ENCODE results near the gene GINS1.
A peak's percentile ranks its signal among the peaks of the same experiment; 100 is the strongest.

The GINS1 gene

DNA sequence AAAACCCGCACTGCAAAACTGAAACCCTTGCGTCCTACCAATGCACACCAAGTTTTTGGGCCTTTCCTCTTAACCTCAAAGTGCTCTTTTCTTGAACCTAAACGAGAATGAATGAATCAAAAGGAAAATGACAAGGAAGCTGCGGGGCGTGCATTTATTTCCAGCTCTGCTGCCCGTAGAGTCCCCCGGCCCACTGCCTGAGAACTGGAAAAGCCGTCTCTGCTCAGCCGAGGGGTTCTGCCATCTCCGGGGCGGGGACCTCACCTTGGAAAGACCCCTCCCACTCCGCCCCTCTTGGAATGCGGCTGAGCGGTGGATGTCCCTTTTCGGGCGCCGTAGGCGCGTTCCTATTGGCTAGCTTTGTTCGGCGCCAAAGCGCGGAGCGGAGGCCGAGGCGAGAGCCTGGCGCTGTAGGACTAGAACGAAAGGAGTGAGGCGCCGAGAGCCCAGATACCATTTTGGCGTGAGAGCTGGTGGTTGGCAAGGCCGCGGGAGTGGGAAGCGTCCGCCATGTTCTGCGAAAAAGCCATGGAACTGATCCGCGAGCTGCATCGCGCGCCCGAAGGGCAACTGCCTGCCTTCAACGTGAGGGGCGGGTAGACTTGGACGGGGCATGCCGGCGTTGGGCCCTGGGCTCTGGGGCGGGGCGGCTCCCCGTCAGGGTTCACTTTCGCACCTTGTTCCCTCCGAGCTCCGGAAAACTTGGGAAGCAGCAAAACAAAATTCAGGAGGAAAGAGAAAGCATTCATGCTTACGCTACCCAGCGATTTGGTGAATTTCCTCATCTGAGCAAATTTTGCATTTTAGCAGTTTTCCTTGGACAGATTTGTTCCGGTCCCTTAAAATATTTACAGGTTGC lies at the start of gene GINS1:
Gene GINS1 (plus strand): TSS at position 363 of the 859 bp plus-strand sequence. CDS start 148 bp downstream, at position 511.
- H3K9me3 ChIP-seq = peaks cover 7% of the 10 kb centered on the region
- H3K36me3 ChIP-seq = no peaks in the 10 kb centered on the region
- no peak within 1 kb of the TSS for H3K27ac ChIP-seq
- TF ChIP-seq, protein P1, sequence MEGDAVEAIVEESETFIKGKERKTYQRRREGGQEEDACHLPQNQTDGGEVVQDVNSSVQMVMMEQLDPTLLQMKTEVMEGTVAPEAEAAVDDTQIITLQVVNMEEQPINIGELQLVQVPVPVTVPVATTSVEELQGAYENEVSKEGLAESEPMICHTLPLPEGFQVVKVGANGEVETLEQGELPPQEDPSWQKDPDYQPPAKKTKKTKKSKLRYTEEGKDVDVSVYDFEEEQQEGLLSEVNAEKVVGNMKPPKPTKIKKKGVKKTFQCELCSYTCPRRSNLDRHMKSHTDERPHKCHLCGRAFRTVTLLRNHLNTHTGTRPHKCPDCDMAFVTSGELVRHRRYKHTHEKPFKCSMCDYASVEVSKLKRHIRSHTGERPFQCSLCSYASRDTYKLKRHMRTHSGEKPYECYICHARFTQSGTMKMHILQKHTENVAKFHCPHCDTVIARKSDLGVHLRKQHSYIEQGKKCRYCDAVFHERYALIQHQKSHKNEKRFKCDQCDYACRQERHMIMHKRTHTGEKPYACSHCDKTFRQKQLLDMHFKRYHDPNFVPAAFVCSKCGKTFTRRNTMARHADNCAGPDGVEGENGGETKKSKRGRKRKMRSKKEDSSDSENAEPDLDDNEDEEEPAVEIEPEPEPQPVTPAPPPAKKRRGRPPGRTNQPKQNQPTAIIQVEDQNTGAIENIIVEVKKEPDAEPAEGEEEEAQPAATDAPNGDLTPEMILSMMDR (IDR thresholded peaks at IDR 0.05) = no peak
- peaks cover 14 to 18% of the 10 kb centered on the region in 2 experiments for H3K4me1 ChIP-seq (ENCODE audit: control insufficient read depth in 1 of 2, insufficient read depth in 1 of 2, low read depth in 1 of 2, low read length in 1 of 2)
- no peaks in the 10 kb centered on the region for H3K27me3 ChIP-seq
- H3K4me3 ChIP-seq (ENCODE audit: low read depth in 1 of 2, low read length in 1 of 2) = peak within 1 kb of the TSS; percentile 66 to 69

DNA sequence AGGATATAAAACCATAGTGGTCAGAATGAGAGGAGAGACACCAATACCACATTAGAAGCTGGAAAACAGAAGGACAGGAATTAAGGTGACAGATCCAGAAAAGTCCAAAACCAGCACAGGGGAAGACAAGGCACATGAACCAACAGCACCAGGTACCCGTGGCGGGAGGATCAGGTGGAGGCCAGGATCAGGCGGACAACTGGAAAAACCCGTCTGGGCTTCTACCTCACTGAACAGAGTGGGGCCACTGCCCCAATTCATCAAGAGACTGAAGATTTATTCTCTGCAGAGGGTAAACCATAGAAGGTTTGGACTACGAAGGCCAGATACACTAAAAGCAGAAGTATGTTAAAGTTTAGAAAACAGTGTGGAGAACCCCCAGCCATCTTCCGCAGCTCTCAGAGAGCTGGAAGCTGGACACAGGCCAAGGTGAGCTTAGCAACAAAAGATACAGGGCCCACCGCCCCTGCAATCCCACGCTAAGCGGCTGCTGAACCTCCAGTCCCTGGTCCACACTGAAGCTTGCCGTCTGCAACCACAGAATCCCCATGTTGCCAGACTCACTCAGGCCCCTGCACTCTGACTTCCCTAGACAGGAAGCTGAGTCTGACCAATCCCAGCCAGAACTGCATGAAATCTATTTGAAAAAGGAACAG lies 46.7 kb upstream of the GINS1 start:
- Histone ChIP-seq H3K36me3 (no peaks in the 10 kb centered on the region), H3K27ac (peak overlapping the region; percentile 51), H3K4me1 (ENCODE audit: control insufficient read depth in 1 of 2, insufficient read depth in 1 of 2, low read depth in 1 of 2, low read length in 1 of 2) (peaks cover 9 to 10% of the 10 kb centered on the region in 2 experiments), H3K27me3 (no peaks in the 10 kb centered on the region), H3K4me3 (ENCODE audit: low read depth in 1 of 2, low read length in 1 of 2) (peak overlapping the region; percentile 7 to 16), H3K9me3 (no peaks in the 10 kb centered on the region)
- TF ChIP-seq, protein P1 (IDR thresholded peaks at IDR 0.05) = no peak

DNA sequence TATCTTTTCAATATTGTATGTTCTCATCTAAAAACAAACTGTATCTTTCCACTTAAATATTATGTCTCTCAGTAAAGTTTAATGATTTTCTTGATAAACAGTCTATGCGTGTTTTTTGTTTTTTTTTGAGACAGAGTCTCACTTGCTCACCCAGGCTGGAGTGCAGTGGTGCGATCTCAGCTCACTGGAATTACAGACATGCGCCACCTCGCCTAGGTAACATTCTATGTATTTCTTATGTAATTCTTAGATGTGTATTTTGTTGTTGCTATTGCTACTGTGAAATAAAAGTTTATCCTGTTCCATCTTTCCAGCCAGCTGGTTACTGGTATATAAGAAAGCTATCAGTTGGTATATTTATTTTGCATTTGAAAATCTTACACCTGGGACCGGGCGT lies 46.2 kb upstream of the GINS1 start:
- Histone ChIP-seq H3K4me3 (ENCODE audit: low read depth in 1 of 2, low read length in 1 of 2) (peak overlapping the region in 1 of 2 experiments; percentile 16), H3K27me3 (no peaks in the 10 kb centered on the region), H3K9me3 (no peaks in the 10 kb centered on the region), H3K27ac (peak overlapping the region; percentile 51), H3K36me3 (no peaks in the 10 kb centered on the region), H3K4me1 (ENCODE audit: control insufficient read depth in 1 of 2, insufficient read depth in 1 of 2, low read depth in 1 of 2, low read length in 1 of 2) (peaks cover 9 to 10% of the 10 kb centered on the region in 2 experiments)
- TF ChIP-seq, protein P1 (IDR thresholded peaks at IDR 0.05) = no peak

DNA sequence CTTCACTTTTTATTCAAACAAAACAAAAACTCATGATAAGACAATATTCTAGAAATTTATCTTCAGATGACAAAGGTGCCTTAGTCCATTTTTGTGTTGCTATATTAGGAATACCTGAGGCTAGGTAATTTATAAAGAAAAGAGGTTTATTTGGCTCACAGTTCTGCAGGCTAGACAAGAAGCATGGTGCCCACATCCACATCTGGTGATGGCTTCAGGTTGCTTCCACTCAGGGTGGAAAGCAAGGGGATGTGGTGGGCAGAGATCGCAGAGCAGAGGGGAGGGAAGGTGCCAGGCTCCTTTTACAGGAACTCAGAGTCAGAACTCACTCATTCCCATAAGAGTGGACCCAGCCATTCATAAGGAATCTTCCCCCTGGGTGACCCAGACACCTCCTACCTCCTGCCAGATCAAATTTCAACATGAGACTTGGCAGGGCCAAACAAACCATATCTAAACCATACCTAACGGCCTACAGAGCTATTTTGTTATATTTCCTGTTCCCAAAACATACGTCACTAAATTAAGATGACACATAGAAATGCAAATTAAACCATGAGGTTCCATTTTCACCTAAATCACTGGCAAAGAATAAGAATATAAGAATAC lies 43.2 kb upstream of the GINS1 start:
- no peaks in the 10 kb centered on the region for H3K36me3 ChIP-seq
- no peak overlapping the region for H3K4me3 ChIP-seq (ENCODE audit: low read depth in 1 of 2, low read length in 1 of 2)
- no peaks in the 10 kb centered on the region for H3K27me3 ChIP-seq
- H3K4me1 ChIP-seq (ENCODE audit: control insufficient read depth in 1 of 2, insufficient read depth in 1 of 2, low read depth in 1 of 2, low read length in 1 of 2) = peaks cover 9 to 10% of the 10 kb centered on the region in 2 experiments
- H3K27ac ChIP-seq = no peak overlapping the region
- H3K9me3 ChIP-seq = no peaks in the 10 kb centered on the region
- TF ChIP-seq, protein P1 (IDR thresholded peaks at IDR 0.05) = no peak

DNA sequence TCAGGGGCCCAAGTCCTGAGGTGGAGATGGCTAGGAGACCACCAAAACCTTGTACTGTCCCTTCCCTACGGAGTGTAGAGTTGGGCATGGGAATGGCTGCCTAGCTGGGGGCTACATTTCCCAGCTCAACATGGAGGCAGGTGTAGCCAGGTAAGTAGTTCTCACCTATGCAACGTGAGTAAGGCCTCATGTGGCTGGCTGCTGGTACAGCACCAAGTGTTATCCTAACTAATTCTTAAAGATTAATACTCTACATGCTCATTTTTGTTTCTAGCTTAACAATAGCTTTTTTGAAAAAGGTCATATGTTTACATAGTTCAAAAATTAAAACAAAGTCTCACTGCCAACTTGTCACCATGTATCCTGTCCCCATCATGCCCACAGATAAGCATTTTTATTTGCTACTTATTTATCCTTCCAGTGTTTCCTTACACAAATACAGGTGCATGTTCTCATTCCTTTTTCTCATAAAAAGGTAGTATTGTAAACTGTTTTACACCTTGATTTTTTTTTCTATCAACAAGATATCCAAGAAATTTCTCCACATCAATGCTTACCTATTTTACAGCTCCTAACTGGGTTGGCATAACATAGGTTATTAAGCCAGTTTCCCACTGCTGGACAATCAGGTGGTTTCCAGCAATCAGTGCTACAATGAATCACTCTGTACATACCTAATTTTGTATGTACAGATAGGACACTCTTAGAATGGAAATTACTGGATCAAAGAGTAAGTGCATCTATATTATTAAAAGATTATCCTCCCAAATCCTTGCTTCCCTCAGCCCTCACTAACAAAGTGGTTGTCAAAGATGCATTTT lies 42.4 kb upstream of the GINS1 start:
- TF ChIP-seq, protein P1 (IDR thresholded peaks at IDR 0.05) = no peak
- Histone ChIP-seq H3K27me3 (no peaks in the 10 kb centered on the region), H3K4me1 (ENCODE audit: control insufficient read depth in 1 of 2, insufficient read depth in 1 of 2, low read depth in 1 of 2, low read length in 1 of 2) (peaks cover 9 to 10% of the 10 kb centered on the region in 2 experiments)

More for the DNA sequence above, 42.4 kb upstream of the GINS1 start:
- Histone ChIP-seq H3K9me3 (no peaks in the 10 kb centered on the region), H3K4me3 (ENCODE audit: low read depth in 1 of 2, low read length in 1 of 2) (no peak overlapping the region), H3K36me3 (no peaks in the 10 kb centered on the region), H3K27ac (no peak overlapping the region)
